HFFc6 (cell line): ENCODE data around the gene MASP1. TPM values are rescaled to one million over a fixed set of nuclear protein-coding genes. Genes with fewer than 3 reads are reported as not detected.

ENCODE experiments used
- DNase-seq: peaks from one replicate; pipeline ENCODE4 v3.0.0-alpha.2; 2018
- H3K27ac Mint-ChIP-seq: 2 replicates; pipeline ENCODE4 v1.8.0; 2020; ENCODE audit warnings: mild to moderate bottlenecking, mixed read lengths
- H3K27me3 Mint-ChIP-seq: 2 replicates; pipeline ENCODE4 v1.8.0; 2021; ENCODE audit warnings: mild to moderate bottlenecking, moderate library complexity, mixed read lengths; ENCODE audit not compliant: insufficient read depth
- H3K36me3 Mint-ChIP-seq: 2 replicates; pipeline ENCODE4 v1.8.0; 2021; ENCODE audit warnings: low read depth, mixed read lengths
- H3K4me1 Mint-ChIP-seq: 2 replicates; pipeline ENCODE4 v1.8.0; 2020; ENCODE audit warnings: low read depth, mixed read lengths
- H3K4me3 Mint-ChIP-seq: 2 replicates; pipeline ENCODE4 v1.8.0; 2020; ENCODE audit warnings: mild to moderate bottlenecking, moderate library complexity, mixed read lengths
- H3K9me3 Mint-ChIP-seq: 2 replicates; pipeline ENCODE4 v1.8.0; 2020; ENCODE audit warnings: mild to moderate bottlenecking, mixed read lengths
- total RNA-seq, 6 experiments: library from RNA; stranded (reverse); fragmentation: NEBNext Ultra II Directional; extraction: Animal tissue kit (Norgen Biotek cat#: 25700); gene quantifications; 2 replicates in 1 of 6; 3 replicates in 5 of 6; pipeline ENCODE4 v1.2.3, GENCODE V29; 2021
- TF ChIP-seq, protein P1 (sequence below): fragments of 200-600 bp; sonication (generic); IDR thresholded peaks from 2 replicates; pipeline ENCODE4 v1.5.0; 2021; ENCODE audit warnings: antibody characterized with exemption, mild to moderate bottlenecking

The MASP1 gene
- total RNA-seq, 6 experiments from 2014 or later: 31.5 to 133 (median 101) TPM

- Mint-ChIP-seq H3K36me3 (peaks cover 27% of the 10 kb centered on the region), H3K9me3 (peaks cover 24% of the 10 kb centered on the region), H3K27ac (peak overlapping the region; percentile 54; the same call in 1 of the 2 replicates), H3K4me1 (peaks cover 56% of the 10 kb centered on the region), H3K27me3 (no peaks in the 10 kb centered on the region; the same call in 1 of the 2 replicates), H3K4me3 (peak overlapping the region; percentile 33; the same call in 1 of the 2 replicates)
- no peak for DNase-seq
- TF ChIP-seq, protein P1, sequence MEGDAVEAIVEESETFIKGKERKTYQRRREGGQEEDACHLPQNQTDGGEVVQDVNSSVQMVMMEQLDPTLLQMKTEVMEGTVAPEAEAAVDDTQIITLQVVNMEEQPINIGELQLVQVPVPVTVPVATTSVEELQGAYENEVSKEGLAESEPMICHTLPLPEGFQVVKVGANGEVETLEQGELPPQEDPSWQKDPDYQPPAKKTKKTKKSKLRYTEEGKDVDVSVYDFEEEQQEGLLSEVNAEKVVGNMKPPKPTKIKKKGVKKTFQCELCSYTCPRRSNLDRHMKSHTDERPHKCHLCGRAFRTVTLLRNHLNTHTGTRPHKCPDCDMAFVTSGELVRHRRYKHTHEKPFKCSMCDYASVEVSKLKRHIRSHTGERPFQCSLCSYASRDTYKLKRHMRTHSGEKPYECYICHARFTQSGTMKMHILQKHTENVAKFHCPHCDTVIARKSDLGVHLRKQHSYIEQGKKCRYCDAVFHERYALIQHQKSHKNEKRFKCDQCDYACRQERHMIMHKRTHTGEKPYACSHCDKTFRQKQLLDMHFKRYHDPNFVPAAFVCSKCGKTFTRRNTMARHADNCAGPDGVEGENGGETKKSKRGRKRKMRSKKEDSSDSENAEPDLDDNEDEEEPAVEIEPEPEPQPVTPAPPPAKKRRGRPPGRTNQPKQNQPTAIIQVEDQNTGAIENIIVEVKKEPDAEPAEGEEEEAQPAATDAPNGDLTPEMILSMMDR: no peak
These were observed 18.7 kb upstream of the MASP1 start for GRCh38 chr3:187310226-187310625.

GRCh38 chr3:187305881-187306280 lies 14.3 kb upstream of the MASP1 start:
- no peak overlapping the region for H3K4me3 Mint-ChIP-seq
- peaks cover 18% of the 10 kb centered on the region for H3K36me3 Mint-ChIP-seq

DNA sequence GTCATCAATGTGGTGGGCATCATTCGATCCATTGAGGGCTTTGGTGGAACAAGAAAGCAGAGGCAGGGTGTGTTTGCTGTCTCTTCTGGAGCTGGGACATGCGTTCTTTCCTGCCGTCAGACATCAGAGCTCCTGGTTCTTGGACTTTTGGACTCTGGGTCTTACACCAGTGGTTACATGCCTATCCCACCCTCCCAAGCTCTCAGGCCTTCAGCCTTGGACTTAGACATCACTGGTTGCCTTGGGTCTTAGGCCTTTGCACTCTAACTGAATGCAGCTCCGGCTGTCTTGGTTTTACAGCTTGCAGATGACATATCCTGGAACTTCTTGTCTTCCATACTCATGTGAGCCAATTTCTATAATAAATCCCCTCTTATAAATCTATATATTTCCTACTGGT lies 8.1 kb upstream of the MASP1 start:
- no peaks in the 10 kb centered on the region; the same call in 1 of the 2 replicates for H3K27me3 Mint-ChIP-seq

More at GRCh38 chr3:187305881-187306280, 14.3 kb upstream of the MASP1 start:
- Mint-ChIP-seq H3K27me3 (no peaks in the 10 kb centered on the region; the same call in 1 of the 2 replicates), H3K27ac (no peak overlapping the region; the same call in 1 of the 2 replicates), H3K4me1 (peaks cover 21% of the 10 kb centered on the region), H3K9me3 (peaks cover 15% of the 10 kb centered on the region)
- no peak for DNase-seq
- TF ChIP-seq, protein P1: no peak

GRCh38 chr3:187296911-187297310 lies 5.4 kb upstream of the MASP1 start:
- Mint-ChIP-seq H3K27ac (no peak overlapping the region), H3K9me3 (no peaks in the 10 kb centered on the region), H3K4me3 (no peak overlapping the region), H3K4me1 (peaks cover 53% of the 10 kb centered on the region), H3K36me3 (peaks cover 11% of the 10 kb centered on the region; the same call in 1 of the 2 replicates), H3K27me3 (no peaks in the 10 kb centered on the region; the same call in 1 of the 2 replicates)
- TF ChIP-seq, protein P1: no peak
- DNase-seq: no peak

More for the DNA sequence above, 8.1 kb upstream of the MASP1 start:
- Mint-ChIP-seq H3K36me3 (peaks cover 11% of the 10 kb centered on the region; the same call in 1 of the 2 replicates), H3K9me3 (no peaks in the 10 kb centered on the region), H3K4me3 (no peak overlapping the region), H3K4me1 (peaks cover 26% of the 10 kb centered on the region), H3K27ac (no peak overlapping the region)
- TF ChIP-seq, protein P1: no peak
- no peak for DNase-seq

- H3K4me1 Mint-ChIP-seq: peaks cover 58% of the 10 kb centered on the region
- H3K27ac Mint-ChIP-seq: no peak overlapping the region
- peaks cover 7% of the 10 kb centered on the region; the same call in 1 of the 2 replicates for H3K36me3 Mint-ChIP-seq
- DNase-seq: no peak
- H3K27me3 Mint-ChIP-seq: no peaks in the 10 kb centered on the region
- TF ChIP-seq, protein P1: peak; percentile 15; the same call in 1 of the 2 replicates
- no peaks in the 10 kb centered on the region for H3K9me3 Mint-ChIP-seq
- H3K4me3 Mint-ChIP-seq: no peak overlapping the region
These were observed 4.5 kb upstream of the MASP1 start for GRCh38 chr3:187296058-187296457.
